Osteoblast (primary cell): ENCODE results near the gene STK32C. TPM values are rescaled to one million over a fixed set of nuclear protein-coding genes. Genes with fewer than 3 reads are reported as not detected.

Source experiments
- DNase-seq: peaks from one replicate; pipeline ENCODE4 v3.0.0; 2011; ENCODE audit warnings: low spot score, mixed read lengths; ENCODE audit not compliant: insufficient read length; ENCODE audit errors: missing footprints
- H2AFZ ChIP-seq: 2 replicates; pipeline ENCODE4 v1.6.0; 2011; ENCODE audit warnings: mild to moderate bottlenecking, low read length
- H3K27ac ChIP-seq: 2 replicates; pipeline ENCODE4 v1.5.1; 2011; ENCODE audit warnings: mild to moderate bottlenecking, low read depth, low read length, moderate library complexity
- H3K27me3 ChIP-seq: 2 replicates; pipeline ENCODE4 v1.6.0; 2012; ENCODE audit warnings: mild to moderate bottlenecking, control low read depth, inconsistent platforms, low read length, moderate library complexity; ENCODE audit not compliant: insufficient read depth
- H3K36me3 ChIP-seq: 2 replicates; pipeline ENCODE4 v1.5.1; 2011; ENCODE audit warnings: mild to moderate bottlenecking, low read length, control low read depth, moderate library complexity; ENCODE audit not compliant: insufficient read depth
- H3K4me1 ChIP-seq: 2 replicates; pipeline ENCODE4 v1.5.1; 2011; ENCODE audit warnings: mild to moderate bottlenecking, low read length, control low read depth, moderate library complexity; ENCODE audit not compliant: insufficient read depth
- H3K4me2 ChIP-seq: 2 replicates; pipeline ENCODE4 v1.6.0; 2011; ENCODE audit warnings: mild to moderate bottlenecking, low read length; ENCODE audit not compliant: insufficient read depth
- H3K4me3 ChIP-seq: fragments of 200-600 bp; sonication (generic); 3 replicates; pipeline ENCODE4 v1.5.1; 2012; ENCODE audit warnings: mild to moderate bottlenecking, low read length, inconsistent platforms; ENCODE audit not compliant: insufficient read depth
- H3K79me2 ChIP-seq: 2 replicates; pipeline ENCODE4 v1.6.0; 2012; ENCODE audit warnings: mild to moderate bottlenecking, low read length, control low read depth, inconsistent platforms; ENCODE audit not compliant: insufficient read depth
- H3K9me3 ChIP-seq: 2 replicates; pipeline ENCODE4 v1.5.1; 2011; ENCODE audit warnings: low read depth, low read length, control low read depth
- H4K20me1 ChIP-seq: 2 replicates; pipeline ENCODE4 v1.6.0; 2012; ENCODE audit warnings: mild to moderate bottlenecking, low read length, control low read depth; ENCODE audit not compliant: insufficient read depth
- CTCF ChIP-seq: IDR thresholded peaks from 2 replicates; pipeline ENCODE4 v1.5.1; 2011; ENCODE audit warnings: mild to moderate bottlenecking, low read depth, low read length, moderate library complexity; ENCODE audit errors: extremely low read depth
- total RNA-seq: library from RNA; depleted of rRNA; stranded (reverse); fragments of >200 nt; gene quantifications from 2 replicates; pipeline ENCODE4 v1.2.3, GENCODE V29; 2012

The STK32C gene
- total RNA-seq, 1 donor = 14.5 TPM

GRCh38 chr10:132303361-132304115 is 4.2 kb downstream of the STK32C start:
- Histone ChIP-seq H3K4me3 (no peak overlapping the region), H3K4me2 (no peak overlapping the region), H3K4me1 (peaks cover under 1% of the 10 kb centered on the region), H3K79me2 (no peaks in the 10 kb centered on the region), H3K27ac (no peak overlapping the region), H3K9me3 (no peaks in the 10 kb centered on the region), H4K20me1 (peaks cover 6% of the 10 kb centered on the region), H2AFZ (no peak overlapping the region), H3K36me3 (no peaks in the 10 kb centered on the region), H3K27me3 (peaks cover 17% of the 10 kb centered on the region)
- no peak for TF ChIP-seq CTCF
- DNase-seq = peak; percentile 65

- Histone ChIP-seq H3K9me3 (no peaks in the 10 kb centered on the region), H3K4me3 (no peak overlapping the region), H3K4me1 (no peaks in the 10 kb centered on the region), H2AFZ (no peak overlapping the region), H3K4me2 (no peak overlapping the region), H3K36me3 (no peaks in the 10 kb centered on the region), H4K20me1 (peaks cover 8% of the 10 kb centered on the region), H3K27me3 (peaks cover 17% of the 10 kb centered on the region), H3K27ac (no peak overlapping the region), H3K79me2 (no peaks in the 10 kb centered on the region)
- no peak for TF ChIP-seq CTCF
- DNase-seq = peak; percentile 73
Measured at GRCh38 chr10:132302421-132303310, 5.1 kb downstream of the STK32C start.

- H3K27me3 ChIP-seq = peaks cover 13% of the 10 kb centered on the region
- H3K27ac ChIP-seq = no peak overlapping the region
- TF ChIP-seq CTCF = no peak
- peaks cover 12% of the 10 kb centered on the region for H4K20me1 ChIP-seq
- H3K79me2 ChIP-seq = no peaks in the 10 kb centered on the region
- no peak overlapping the region for H3K4me3 ChIP-seq
- no peak overlapping the region for H3K4me2 ChIP-seq
- no peak overlapping the region for H2AFZ ChIP-seq
- H3K36me3 ChIP-seq = no peaks in the 10 kb centered on the region
- no peaks in the 10 kb centered on the region for H3K4me1 ChIP-seq
- peak; percentile 66 for DNase-seq
- H3K9me3 ChIP-seq = no peaks in the 10 kb centered on the region
Measured at GRCh38 chr10:132301371-132302330, 6.1 kb downstream of the STK32C start.
